Left cardiac atrium (tissue), 4 donors: ENCODE results near the gene FAM228A. TPM values are rescaled to one million over a fixed set of nuclear protein-coding genes. Genes with fewer than 3 reads are reported as not detected.
A peak's percentile ranks its signal among the peaks of the same experiment; 100 is the strongest.

Source experiments
- ATAC-seq, 2 donors: fragments of 200-7000 bp; cut with Tn5 transposase; one replicate each; pipeline ENCODE4 v1.9.1; 2020; ENCODE audit warnings: mild to moderate bottlenecking in 2 of 2, moderate library complexity in 2 of 2
- DNase-seq: peaks from one replicate; pipeline ENCODE4 v3.0.0-alpha.2; 2020
- intact Hi-C, 2 donors: fragments of 100-400 bp; cut with DNase I; formaldehyde crosslinking; loops; one replicate each; pipeline versions ENCODE4 v1.14.1 to v1.15.1; 2022 to 2023
- total RNA-seq, 2 donors: library from RNA; stranded (reverse); fragmentation: NEBNext Ultra II Directional; extraction: Animal tissue kit (Norgen Biotek cat#: 25700); gene quantifications; one replicate each; pipeline ENCODE4 v1.2.1, GENCODE V29; 2021
- donor health status: DM: no; HTN: yes; CAD: no.
- donor health status: DM: no; HTN: yes; CAD: no; lungs with severe emphysema.
- donor health status: DM: yes; HTN: yes; CAD: no.
- donor health status: Dilated cardiomyopathy.

The FAM228A gene
- total RNA-seq, 2 donors from 2014 or later: 0.77 to 1.2 TPM

DNA sequence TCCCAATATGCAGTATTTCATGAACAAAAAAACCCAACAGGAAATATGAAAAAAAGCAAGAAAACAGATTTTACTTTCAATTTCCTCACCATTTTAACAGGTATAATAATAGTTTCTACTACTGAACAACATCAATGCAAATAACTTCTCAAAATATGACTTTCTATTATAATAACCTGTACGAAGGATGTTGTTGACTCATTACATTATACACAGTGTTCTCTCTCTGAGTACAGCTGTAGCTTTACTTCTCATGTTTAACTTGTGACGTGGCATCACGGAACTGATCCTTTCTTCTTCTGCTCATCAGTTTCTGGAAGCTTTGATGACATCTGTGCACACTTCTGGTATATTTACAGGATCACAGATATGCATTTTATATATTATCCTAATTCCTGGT is 40.0 kb downstream of the FAM228A start:
- ATAC-seq (no peak), DNase-seq (no peak)
- intact Hi-C loops: no loop called here

DNA sequence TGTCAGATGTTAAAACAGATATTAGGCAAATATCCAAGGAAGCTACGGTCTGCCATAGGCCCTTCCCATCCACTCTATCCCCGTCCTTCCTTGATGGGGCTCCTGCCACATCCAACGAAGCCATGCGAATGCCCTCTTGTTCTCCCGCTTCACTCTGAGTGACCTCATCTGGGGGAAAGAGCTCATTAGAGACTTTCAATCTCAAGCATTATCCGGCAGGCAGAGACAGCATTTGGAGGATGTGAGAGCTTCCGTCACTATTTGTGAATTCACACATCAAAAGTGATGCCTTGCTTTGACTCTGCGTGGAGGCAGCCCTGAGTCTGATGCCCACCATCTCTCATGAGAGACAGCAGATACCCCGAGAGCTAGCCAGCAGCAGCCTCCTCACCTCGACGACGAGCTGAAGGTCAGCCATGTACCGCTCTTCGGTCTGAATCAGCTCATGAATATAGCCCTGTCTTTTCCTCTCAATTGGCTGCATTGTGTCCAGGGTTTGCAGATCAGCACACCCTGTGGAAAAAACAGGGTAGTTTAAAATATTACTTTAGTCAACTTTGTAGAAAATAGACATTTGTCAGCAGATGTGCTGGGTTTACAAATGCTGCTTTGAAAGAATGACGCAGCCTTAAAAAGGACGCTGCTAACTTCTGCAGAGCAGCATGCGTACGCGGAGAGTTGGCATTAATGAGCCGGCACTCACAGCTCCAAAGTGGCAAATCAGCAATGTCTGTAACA is 45.9 kb downstream of the FAM228A start:
- no peak for ATAC-seq
- intact Hi-C loops: no loop called here
- DNase-seq: no peak

- intact Hi-C loops: no loop called here
- DNase-seq (no peak), ATAC-seq (no peak)
Observed at GRCh38 chr2:24221343-24222050, 46.6 kb downstream of the FAM228A start.

GRCh38 chr2:24222946-24223345 is 48.1 kb downstream of the FAM228A start:
- ATAC-seq (no peak), DNase-seq (no peak)
- intact Hi-C loops: no loop called here

GRCh38 chr2:24225499-24226242 is 50.8 kb downstream of the FAM228A start:
- DNase-seq (no peak), ATAC-seq (no peak)
- intact Hi-C loops: loop anchor here in 1 of 2 donors (5.0 kb wide), 1 partner anchor 157 kb away; no protein-coding TSS in a partner anchor

DNA sequence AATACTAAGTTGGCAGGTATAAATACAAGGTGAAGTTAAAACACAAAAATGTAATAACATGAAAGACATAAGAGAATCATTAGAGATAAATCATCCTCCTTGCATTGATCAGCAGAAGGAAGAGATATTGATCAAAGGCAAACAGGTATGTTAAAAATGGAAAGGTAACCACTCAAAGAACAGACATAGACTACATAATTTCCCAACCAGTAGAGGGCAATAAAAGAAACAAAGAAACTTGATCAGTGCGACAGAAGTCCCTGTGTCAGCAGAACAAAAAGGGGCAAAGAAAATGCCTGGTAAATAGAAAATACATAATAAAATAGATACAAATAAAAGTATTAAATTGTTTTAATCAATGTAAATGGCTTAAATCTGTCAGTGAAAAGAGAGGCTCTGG is 53.6 kb downstream of the FAM228A start:
- intact Hi-C loops: loop anchor here in 1 of 2 donors (5.0 kb wide), 1 partner anchor 154 kb away; no protein-coding TSS in a partner anchor
- ATAC-seq: no peak

GRCh38 chr2:24231461-24231881 is 56.6 kb downstream of the FAM228A start:
- intact Hi-C loops: loop anchor here in 1 of 2 donors (10.0 kb wide), 1 partner anchor 153 kb away; no protein-coding TSS in a partner anchor
- ATAC-seq (peak in 1 of 2 donors; percentile 40), DNase-seq (no peak)

More for the DNA sequence above, 53.6 kb downstream of the FAM228A start:
- DNase-seq: no peak

- no peak for ATAC-seq
- intact Hi-C loops: loop anchor here in 1 of 2 donors (10.0 kb wide), 1 partner anchor 151 kb away; no protein-coding TSS in a partner anchor
- no peak for DNase-seq
Observed at GRCh38 chr2:24233321-24233720, 58.5 kb downstream of the FAM228A start.

- ATAC-seq: no peak
- intact Hi-C loops: loop anchor here in 1 of 2 donors (10.0 kb wide), 1 partner anchor 147 kb away; no protein-coding TSS in a partner anchor
- no peak for DNase-seq
Observed at GRCh38 chr2:24237313-24237712, 62.5 kb downstream of the FAM228A start.

DNA sequence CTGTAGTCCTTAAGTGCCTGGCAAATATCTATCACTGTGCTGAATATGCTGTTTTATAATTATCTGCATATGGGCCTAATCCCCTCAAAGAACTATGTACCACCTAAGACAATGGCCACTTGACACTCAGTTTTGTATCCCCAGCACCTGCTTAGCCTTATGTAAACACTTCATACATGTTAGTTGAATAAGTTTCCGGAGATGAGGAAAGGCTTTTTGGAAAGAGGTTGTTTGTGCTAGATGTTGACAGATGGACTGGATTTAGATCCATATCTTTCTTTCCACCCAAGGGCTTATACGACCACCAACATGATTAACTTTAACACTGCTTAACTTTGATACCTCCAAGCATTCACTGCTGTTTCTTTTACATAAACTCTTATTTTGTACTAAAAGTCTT is 63.3 kb downstream of the FAM228A start:
- ATAC-seq (no peak), DNase-seq (no peak)
- intact Hi-C loops: loop anchor here in 1 of 2 donors (10.0 kb wide), 1 partner anchor 147 kb away; no protein-coding TSS in a partner anchor

DNA sequence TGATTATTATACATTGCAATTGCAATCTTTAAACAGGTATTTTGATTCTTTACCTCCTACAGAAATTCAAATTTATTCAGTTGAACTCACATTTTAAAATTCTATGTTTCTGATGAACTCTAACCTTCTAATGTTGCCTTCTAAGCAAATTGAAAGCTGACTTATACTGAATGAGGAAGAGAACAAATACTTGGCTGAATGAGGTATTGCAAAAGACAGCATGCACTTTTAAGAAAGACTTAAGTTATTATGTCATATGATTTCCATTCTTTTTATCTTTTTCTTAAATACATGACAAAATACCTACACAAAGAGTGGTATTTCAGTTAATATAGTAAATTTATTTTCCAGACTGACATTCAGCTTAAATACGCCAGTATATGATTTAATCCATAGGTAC is 64.7 kb downstream of the FAM228A start:
- no peak for ATAC-seq
- intact Hi-C loops: loop anchor here in 1 of 2 donors (10.0 kb wide), 1 partner anchor 145 kb away; no protein-coding TSS in a partner anchor
- DNase-seq: no peak

Other genes starting within 250 kb of the FAM228A start
- 10 to 100 TPM in 1 of 2 donors, 1 to 10 TPM in 1; 6.5 to 12.1 TPM for gene ATAD2B, start 247.9 kb upstream of the FAM228A start, total RNA-seq
- 10 to 100 TPM; 21.3 to 23.7 TPM for gene UBXN2A, start 234.6 kb upstream of the FAM228A start, total RNA-seq
- gene MFSD2B, start 165.0 kb upstream of the FAM228A start, total RNA-seq: under 1 TPM; 0.39 to 0.41 TPM
- 1 to 10 TPM; 5.5 to 6.6 TPM for gene WDCP, start 127.7 kb upstream of the FAM228A start, total RNA-seq
- gene FKBP1B, start 125.3 kb upstream of the FAM228A start, total RNA-seq: 1 to 10 TPM; 4.6 to 5.3 TPM
- gene SF3B6, start 98.7 kb upstream of the FAM228A start, total RNA-seq: 10 to 100 TPM; 49.4 to 56.7 TPM
- gene TP53I3, start 90.2 kb upstream of the FAM228A start, total RNA-seq: 10 to 100 TPM in 1 of 2 donors, 1 to 10 TPM in 1; 7.6 to 14.5 TPM
- 1 to 10 TPM in 1 of 2 donors, under 1 TPM in 1; 0.52 to 1.1 TPM for gene PFN4, start 51.7 kb upstream of the FAM228A start, total RNA-seq
- 10 to 100 TPM; 37.0 to 45.2 TPM for gene FAM228B, start 51.6 kb upstream of the FAM228A start, total RNA-seq
- 10 to 100 TPM; 35.8 to 41.1 TPM for gene ITSN2, start 185.5 kb downstream of the FAM228A start, total RNA-seq